Superior temporal gyrus (tissue), 1 donor: ENCODE data around the gene KDM1B.
A peak's percentile ranks its signal among the peaks of the same experiment; 100 is the strongest.
"Not testable (repeated sequence)": the region's sequence is repeated elsewhere in the genome, so short reads cannot be mapped to it uniquely, and the experiment has no call there.

ENCODE experiments used
- DNase-seq: peaks from one replicate; pipeline ENCODE4 v3.0.0-alpha.2; 2016; ENCODE audit errors: extremely low spot score

KDM1B gene

DNA sequence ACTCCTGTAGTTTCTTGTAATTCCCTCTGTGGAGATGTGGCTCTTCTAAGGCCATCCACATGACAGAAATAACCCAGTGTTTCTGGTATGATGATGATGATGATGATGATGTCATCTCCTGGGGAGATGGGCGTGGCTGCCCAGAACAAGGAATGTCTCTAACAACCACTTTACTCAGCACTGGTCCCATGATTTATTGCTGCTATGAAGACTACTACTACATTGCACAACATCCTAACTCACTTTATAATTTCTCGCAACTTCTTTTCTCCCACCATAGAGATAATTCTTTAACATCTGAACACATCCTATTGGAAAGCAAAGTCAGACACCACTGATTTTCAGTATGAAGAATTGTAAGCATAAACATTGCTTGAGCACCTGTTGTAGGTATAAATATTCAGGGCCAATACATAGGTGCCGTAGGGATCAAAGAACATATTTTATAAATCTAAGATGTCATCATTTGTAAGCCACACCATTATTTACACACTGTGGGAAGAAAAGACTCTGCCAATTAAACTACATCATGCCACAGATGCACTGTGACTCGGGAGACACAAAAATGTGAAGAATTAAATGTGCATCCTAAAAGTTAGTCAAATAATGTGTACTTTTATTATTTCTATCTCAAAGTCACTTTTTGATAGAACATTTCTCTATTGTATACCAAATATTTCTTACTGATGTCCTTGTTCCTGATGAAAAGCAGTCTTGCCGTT lies 6.8 kb upstream of the KDM1B start:
- DNase-seq: no peak

DNA sequence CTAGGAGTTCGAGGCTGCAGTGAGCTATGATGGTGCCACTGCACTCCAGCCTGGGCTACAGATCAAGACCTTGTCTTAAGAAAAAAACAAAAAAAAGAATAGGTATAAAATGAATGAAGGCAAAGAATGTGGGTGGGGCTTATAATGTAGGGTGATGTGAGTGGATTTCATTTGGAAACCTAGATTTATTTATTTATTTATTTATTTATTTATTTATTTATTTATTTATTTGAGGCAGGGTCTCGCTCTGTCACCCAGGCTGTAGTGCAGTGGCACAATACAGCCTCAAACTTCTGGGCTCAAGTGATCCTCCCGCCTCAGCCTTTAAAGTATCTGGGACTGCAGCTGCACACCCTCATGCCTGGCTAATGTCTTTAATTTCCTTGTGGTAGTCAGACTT lies 3.8 kb upstream of the KDM1B start:
- DNase-seq: not testable (repeated sequence)

DNA sequence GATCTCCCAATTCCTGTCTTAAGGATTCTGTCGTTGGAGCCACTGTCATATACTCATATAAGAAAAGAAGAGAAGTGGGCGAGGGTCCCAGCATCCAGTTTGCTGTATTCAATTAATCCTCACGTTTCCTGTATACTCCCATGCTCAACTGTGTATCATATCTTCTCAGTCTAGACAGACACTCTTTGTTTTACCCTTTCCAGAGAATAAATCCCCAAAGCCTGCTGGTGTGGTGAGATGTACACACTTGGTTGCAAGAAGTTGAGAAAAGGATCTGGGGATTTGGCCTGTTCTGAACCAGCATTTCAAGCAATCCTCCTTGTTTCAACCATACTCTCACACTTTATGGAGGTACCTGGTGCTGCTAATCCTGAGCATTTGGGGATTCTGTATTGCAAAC lies 3.4 kb upstream of the KDM1B start:
- no peak for DNase-seq

DNA sequence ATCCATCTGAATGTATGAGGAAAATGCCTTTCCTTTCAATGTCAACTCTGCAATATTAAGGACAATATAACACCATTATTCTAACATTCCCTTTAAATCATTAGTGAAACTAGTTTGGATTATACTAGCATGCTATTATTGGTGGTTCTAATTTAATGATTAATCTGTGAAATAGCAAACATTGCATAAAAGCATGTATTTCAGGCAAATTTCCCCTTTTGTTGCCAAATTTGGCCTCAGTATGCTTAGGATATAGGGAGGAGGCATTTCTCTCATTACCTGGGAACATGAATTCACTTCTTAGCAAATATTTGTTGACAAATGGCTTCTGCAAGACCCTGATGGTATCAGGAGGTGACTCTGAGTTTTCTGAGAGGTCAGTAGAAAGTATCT lies 1.9 kb upstream of the KDM1B start:
- no peak for DNase-seq

DNA sequence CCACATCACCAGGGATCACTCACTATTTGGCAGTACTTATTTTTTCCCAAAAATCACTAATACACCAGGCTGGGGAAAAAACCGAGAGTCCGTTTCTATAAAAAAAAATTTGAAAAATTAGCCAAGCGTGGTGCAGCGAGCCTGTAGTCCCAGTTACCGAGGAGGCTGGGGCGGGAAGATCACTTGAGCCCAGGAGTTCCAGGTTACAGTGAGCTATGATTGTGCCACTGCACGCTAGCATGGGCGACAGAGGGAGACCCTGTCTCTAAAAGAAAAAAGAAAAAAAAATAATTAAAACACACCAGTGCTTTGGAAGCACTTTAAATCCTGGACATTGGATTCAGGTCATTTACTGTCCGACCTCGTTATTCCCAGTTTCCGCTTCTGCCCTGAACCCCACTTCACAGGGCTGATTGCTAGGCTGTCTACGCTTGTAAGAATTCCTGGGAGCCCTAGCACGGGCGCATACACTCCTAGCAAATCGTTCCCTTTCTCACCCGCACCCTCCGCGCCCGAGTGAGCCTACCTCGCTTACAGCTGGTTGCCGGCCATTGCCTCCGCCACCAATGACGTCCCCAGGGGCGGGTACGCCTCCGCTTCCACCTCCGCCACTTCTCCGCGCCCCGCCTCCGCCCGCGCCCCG lies 594 bp upstream of the KDM1B start, which contains the start of gene TPMT:
Gene TPMT (minus strand): TSS at position 571 of the 643 bp plus-strand sequence. CDS start 5,950 bp downstream, outside the sequence.
- peak; percentile 90 for DNase-seq

DNA sequence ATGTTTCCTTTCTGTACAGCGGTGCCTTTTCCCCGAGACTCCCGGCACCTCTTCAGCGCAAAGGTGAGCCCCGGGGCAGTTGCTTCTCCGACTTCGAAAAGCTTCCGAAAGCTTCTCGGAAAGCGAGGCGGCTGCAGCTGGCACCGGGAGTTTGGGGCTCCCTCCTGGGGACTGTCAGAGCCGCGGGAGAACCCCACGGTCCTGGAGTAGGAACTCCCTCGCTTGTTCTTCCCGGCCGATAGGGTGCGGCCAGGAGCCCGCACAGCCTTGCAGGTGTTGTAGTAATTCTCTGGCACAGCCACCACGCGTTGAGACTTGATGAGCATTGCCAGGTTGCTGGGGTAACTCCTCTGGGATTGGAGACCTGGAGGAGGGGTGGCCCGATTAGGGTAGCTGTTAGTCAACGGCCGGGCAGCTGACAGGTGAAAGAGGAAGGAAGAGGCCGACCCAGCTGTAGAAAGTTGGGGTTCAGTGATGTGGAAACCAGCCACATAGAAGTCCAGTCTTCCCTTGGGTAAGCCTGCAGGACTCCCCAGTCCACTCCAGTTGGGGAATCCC lies 721 bp downstream of the KDM1B start:
- DNase-seq: no peak

DNA sequence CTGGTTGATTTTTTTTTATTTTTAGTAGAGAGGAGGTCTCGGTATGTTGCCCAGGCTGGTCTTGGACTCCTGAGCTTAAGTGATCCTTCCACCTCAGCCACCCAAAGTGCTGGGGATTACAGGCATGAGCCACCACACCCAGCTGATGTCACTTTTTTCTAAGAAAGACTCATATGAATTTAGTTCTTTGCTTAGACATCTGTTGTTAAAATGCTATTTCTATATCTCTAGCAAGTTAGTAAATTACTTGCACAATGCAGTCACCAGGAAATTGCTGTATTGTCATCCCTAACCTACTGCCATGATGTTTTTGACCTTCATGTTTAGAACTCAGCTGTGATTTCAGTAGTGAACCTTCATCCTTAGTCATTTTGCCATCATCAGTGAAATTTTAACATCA lies 5.7 kb downstream of the KDM1B start:
- no peak for DNase-seq

DNA sequence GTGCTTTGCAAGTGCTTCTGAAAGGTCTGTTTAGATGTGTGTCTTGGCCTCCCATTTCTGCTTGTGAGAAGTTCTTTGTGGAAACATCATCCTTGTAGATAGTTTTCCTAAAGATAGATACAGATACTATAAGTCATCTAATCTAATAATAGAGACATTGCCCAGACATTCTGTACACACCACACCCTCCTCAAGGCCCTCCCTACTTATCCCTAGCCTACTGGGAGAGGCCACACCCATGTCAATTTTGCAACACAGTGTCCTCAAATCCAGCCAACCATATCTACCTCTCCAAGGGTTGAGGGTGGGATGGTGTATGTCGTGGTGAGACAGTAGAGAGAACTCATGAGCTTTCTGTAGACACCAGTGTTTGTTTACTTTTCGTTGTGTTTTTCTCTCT lies 6.2 kb downstream of the KDM1B start:
- DNase-seq: no peak

DNA sequence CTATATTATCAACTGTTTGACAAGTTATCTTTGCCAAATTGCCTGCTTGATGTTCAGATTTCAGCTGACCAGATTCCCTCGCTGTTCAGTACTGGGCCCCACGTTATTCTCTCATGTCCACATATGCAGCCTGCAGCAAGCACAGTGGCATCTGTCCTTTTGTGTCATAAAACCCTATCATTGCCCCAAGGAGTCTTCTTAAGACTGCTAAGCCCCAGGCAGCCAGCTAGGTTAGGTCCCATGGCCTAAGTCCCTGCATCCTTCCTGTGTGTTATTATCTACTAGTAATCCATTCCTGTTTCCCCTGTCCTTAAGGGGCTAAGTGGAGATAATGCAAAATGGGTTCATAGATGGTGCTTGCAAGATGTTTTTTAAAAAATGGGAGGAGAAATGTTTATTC lies 7.2 kb downstream of the KDM1B start:
- DNase-seq: no peak

DNA sequence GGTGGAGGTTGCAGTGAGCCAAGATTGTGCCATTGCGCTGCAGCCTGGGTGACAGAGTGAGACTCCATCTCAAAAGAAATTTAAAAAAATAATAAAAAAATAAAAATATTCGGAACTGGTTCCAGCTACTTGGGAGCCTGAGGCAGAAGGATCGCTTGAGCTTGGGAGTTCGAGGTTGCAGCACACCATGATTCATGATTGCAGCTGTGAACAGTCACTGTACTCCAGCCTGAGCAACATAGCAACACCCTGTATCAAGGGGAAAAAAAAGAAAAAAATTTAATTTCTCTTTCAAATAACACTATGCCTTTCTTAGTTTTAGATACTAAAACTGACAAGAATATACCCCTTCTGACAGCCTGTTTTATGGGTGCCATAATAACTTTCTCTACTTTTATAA lies 10.5 kb downstream of the KDM1B start:
- DNase-seq: no peak

DNA sequence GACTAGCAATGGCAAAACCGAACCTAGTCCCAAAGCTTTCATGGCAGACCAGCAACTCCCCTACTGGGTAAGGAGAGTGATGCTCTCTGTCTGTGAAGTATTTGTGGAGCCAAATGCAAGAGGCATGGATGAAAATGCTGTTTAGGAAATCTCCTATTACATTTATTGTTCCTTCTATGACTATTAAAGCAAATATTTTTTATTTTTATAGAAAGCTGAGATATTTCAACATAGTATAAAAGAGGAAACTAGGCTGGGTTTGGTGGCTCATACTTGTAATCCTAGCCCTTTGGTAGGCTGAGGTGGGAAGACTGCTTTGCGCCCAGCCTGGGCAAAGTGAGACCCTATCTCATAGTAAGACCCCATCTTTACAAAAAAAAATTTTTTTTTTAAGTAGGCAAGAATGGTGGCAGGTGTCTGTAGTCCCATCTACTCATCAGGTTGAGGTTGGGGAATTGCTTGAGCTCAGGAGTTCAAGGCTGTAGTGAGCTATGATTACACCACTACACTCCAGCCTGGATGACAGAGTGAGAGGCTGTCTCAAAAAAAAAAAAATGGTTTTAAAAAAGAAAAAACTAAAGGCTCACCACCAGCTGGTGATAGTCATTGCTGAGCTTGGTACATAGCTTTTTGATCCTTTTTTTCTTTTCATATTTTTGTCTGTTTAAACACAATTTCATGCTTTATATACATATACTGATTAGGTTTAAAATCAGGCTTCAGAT lies 11.3 kb downstream of the KDM1B start:
- no peak for DNase-seq

DNA sequence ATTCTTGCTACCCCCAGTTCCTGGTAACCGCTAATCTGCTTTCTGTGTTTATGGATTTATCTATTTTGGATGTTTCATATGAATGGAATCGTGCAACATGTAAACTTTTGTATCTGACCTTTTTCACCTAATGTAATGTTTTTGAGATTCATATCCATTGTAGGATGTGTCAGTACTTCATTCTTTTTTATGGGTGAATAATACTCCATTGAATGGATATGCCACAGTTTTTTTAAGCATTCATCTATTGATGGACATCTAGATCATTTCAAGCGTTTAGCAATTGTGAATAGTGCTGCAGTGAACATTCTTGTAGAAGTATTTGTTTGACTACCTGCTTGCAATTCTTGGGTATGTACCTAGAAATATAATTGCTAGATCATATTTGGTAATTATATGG lies 13.0 kb downstream of the KDM1B start:
- DNase-seq: no peak

DNA sequence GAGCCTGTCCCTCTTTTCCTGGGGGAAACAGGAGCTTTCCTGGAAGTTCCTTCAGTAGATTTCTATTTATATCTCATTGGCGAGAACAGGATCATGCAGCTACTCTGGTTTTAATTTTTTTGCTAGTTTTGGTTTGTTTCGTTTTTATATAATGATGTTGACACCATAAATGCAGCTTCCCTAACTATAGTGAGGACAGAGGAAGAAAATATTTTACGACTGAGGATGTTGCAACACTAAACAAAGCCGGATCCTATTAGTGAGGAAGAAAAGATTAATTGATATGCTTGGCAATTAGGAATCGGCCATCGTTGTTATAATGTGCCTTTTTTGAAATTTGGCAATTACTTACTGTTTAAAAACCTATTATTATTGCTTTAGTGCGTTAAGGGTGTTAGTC lies 16.6 kb downstream of the KDM1B start:
- no peak for DNase-seq

DNA sequence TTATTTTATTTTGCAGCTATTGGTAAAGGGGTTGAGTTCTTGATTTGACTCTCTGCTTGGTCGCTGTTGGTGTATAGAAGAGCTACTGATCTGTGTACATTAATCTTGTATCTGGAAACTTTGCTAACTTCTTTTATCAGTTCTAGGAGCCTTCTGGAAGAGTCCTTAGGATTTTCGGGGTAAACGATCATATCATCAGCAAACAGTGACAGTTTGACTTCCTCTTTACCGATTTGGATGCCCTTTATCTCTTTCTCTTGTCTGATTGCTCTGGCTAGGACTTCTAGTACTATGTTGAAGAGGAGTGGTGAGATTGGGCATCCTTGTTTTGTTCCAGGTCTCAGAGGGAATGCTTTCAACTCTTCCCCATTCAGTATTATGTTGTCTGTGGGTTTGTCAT lies 21.0 kb downstream of the KDM1B start:
- DNase-seq: not testable (repeated sequence)

DNA sequence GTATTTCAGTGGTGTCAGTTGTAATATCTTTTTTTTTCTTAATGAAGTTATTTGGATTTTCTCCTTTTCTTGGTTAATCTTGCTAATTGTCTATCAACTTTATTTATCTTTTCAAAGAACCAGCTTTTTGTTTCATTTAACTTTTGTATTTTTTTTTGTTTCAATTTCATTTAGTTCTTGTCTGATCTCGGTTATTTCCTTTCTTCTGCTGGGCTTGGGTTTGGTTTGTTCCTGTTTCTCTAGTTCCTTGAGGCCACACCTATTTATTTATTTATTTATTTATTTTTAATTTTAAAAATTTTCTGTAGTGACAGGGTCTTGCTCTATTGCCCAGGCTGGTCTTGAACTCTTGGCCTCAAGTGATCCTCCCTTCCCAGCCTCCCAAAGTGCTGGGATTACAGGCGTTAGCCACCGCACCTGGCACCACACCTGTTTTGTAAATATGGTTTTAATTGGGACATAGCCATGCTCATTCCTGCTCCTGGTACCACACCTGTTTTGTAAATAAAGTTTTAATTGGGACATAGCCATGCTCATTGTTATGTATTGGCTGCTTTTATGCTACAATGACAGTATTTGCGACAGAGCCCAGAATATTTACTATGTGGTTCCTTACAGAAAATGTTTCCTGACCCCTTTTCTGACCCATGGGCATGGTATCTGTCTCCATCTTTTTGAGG lies 22.2 kb downstream of the KDM1B start:
- no peak for DNase-seq

DNA sequence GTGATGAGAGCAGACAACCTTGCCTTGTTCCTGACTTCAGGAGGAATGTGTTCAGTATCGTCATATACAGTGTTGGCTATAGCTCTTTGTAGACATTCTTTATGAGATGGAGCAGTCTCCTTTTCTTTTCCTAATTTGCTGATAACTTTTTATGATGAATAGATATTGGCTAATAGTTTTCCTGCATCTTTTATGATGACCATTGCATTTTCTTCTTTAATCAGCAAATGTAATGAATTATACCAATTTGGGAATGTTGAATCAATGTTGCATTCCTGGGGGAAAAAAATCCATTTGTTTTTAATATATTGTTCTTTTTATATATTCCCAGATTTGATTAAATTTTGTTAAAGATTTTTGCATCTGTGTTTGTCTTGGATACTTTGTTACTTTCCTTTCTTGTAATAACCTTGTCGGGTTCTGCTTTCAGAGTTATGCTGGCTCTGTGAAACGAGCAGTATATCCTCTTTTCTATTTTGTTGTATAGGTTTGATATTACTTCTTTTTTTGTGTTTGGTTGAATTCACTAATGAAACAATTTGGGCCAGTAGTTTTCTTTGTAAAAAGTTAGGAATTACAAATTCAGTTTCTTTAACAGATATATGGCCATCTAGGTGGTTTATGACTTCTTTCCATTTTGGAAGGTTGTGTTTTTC lies 23.9 kb downstream of the KDM1B start:
- DNase-seq: no peak

DNA sequence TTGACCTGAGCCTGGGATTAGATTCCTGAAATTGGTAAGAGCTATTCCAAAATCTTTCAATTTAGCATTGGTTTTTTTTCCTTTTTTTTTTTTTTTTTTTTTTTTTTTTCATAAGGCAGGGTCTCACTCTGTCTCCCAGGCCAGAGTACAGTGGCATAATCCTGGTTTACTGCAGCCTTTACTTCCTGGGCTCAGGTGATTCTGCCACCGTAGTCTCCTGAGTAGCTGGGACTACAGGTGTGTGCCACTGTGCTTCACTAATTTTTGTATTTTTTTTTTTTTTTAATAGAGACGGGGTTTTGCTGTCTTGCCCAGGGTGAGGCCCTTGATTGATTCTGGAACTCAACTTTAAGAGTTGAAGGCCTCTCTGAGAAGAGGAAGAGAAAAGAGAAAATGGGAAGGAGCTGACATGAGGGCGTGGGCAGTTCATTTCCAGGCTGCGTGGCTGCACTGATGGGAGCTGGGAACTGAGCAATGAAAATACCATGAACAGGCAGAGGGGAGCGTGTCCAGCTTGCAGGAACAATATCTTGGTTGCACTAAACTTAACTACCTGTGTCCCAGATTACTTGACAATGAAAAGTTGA lies 24.6 kb downstream of the KDM1B start:
- DNase-seq: no peak

DNA sequence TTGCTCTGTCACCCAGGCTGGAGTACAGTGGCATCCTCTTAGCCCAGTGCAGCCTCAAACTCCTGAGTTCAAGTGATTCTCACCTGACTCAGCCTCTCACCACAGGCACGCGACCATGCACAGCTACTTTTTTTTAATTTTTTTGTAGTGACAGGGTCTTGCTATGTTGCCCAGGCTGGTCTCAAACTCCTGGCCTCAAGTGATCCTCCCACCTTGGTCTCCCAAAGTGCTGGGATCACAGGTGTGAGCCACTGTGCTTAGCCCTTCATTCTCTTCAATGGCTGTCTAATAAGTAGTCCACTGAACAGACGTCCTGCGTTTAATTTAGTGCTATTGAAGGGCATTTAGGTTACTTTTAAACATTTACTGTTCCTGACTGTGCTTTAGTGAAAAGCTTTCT lies 27.3 kb downstream of the KDM1B start:
- DNase-seq: no peak

DNA sequence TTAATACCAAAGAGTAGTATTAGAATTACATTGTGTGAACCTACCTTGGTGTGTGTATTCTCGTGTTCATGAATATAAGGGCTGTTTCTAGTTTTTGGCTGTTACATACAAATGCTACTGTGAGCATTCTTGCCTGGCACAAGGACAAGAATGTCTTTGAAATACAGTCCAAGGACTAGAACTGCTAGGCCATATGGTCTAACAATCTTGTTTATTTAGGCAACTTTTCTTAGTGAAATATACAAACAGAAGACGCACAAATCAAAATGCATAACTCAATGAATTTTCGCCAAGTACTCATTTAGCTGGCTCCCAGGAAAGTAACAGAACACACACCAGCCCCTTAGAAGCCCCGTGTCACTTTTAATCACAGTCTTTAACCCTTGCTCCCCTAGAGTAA lies 28.5 kb downstream of the KDM1B start:
- DNase-seq: no peak

DNA sequence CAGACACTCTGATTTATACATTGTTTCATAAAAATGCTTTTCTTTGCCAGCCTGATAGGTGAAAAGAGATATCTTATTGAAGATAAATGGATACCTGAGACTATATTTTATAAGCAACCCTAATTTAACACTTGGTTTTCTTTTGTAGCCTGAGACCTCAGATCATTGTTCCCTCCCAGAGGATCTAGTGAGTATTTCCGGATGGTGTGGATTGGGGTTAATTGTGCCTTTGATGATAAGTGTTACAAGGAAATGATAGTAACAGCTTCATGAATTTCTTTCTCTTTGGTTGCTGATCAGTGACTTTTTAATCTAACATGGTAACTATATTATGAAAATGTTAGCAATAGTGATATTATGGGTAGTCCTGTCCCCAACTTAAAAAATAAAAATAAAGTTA lies 30.4 kb downstream of the KDM1B start:
- no peak for DNase-seq

DNA sequence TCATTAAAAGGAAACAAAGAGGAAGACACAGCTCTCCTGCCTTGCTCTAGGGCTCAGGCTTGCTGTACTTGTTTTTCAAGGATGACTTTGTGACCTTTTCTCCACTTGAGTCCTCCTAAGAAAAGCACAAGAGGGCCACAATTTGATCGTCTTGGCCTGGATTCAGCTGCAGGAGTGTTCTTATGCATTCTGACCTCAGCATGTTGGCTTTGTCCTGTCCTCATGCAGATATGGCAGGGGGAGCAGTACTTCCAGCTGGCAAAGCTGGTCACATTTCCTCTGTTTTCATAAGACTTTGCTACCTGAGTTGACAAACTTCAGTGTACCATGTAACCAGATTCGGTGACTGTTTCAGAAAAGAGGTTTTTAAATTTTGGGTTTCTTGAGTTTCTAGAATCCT lies 30.8 kb downstream of the KDM1B start:
- no peak for DNase-seq
